Tibial nerve (tissue), 4 donors: Measurements from ENCODE around the gene METTL21A. TPM values are rescaled to one million over a fixed set of nuclear protein-coding genes. Genes with fewer than 3 reads are reported as not detected.
"Not testable (repeated sequence)": the region's sequence is repeated elsewhere in the genome, so short reads cannot be mapped to it uniquely, and the experiment has no call there.

Source experiments
- DNase-seq, 2 donors: peaks; one replicate each; pipeline ENCODE4 v3.0.0-alpha.2; 2019; ENCODE audit warnings: low spot score in 2 of 2
- H3K27ac ChIP-seq, 4 donors: fragments of 200-600 bp; sonication (generic) in 3 of 4; one replicate each; pipeline ENCODE4 v1.5.1; 2017 to 2019; ENCODE audit warnings: mild to moderate bottlenecking in 1 of 4
- H3K27me3 ChIP-seq, 2 donors: fragments of 200-600 bp; sonication (generic) in 1 of 2; one replicate each; pipeline versions ENCODE4 v1.5.1 to v1.6.0; 2017 to 2019
- H3K36me3 ChIP-seq, 3 donors: fragments of 200-600 bp; sonication (generic); one replicate each; pipeline ENCODE4 v1.5.1; 2018 to 2019
- H3K4me1 ChIP-seq, 4 donors: fragments of 200-600 bp; sonication (generic) in 3 of 4; one replicate each; pipeline ENCODE4 v1.5.1; 2017 to 2019
- H3K4me3 ChIP-seq, 4 donors: fragments of 200-600 bp; sonication (generic) in 3 of 4; one replicate each; pipeline ENCODE4 v1.5.1; 2017 to 2019; ENCODE audit warnings: mild to moderate bottlenecking in 1 of 4, moderate library complexity in 1 of 4
- H3K9me3 ChIP-seq, 4 donors: fragments of 200-600 bp; sonication (generic) in 3 of 4; one replicate each; pipeline ENCODE4 v1.5.1; 2017 to 2019
- CTCF ChIP-seq, 5 experiments: fragments of 200-600 bp in 3 of 5; fragments of 450-650 bp in 2 of 5; sonication (generic) in 3 of 5; IDR thresholded peaks; one replicate each; pipeline ENCODE4 v1.5.1; 2016 to 2019; ENCODE audit warnings: antibody characterized with exemption in 5 of 5, mild to moderate bottlenecking in 3 of 5, moderate library complexity in 2 of 5
- EP300 ChIP-seq, 2 donors: sonication (generic); formaldehyde crosslinking; IDR thresholded peaks; one replicate each; pipeline ENCODE4 v1.6.1; 2017; ENCODE audit warnings: antibody characterized with exemption in 2 of 2, mild to moderate bottlenecking in 1 of 2
- POLR2A ChIP-seq, 2 donors: fragments of 450-650 bp; IDR thresholded peaks; one replicate each; pipeline ENCODE4 v1.6.1; 2017; ENCODE audit warnings: antibody characterized with exemption in 2 of 2, mild to moderate bottlenecking in 2 of 2, moderate library complexity in 2 of 2
- WGBS, 2 donors: methylation state at CpG; one replicate each; pipeline ENCODE4 v1.1.5; 2018; 5-methylcytosine and 5-hydroxymethylcytosine counted together
- total RNA-seq, 4 donors: library from RNA; depleted of rRNA; stranded (reverse); fragments of >200 nt; gene quantifications; one replicate each; pipeline ENCODE4 v1.1.0, GENCODE V29; 2016

METTL21A gene
- total RNA-seq, 4 donors from 2014 or later: 5.9 to 21.3 (median 13.8) TPM

- H3K4me1 ChIP-seq: no peaks in the 10 kb centered on the region
- no peak overlapping the region for H3K4me3 ChIP-seq
- no peak for TF ChIP-seq CTCF (IDR thresholded peaks at IDR 0.05)
- TF ChIP-seq POLR2A (IDR thresholded peaks at IDR 0.05): no peak
- TF ChIP-seq EP300 (IDR thresholded peaks at IDR 0.05): no peak
- H3K27ac ChIP-seq: no peak overlapping the region
- no peaks in the 10 kb centered on the region for H3K27me3 ChIP-seq
- DNase-seq: no peak
- no peaks in the 10 kb centered on the region for H3K36me3 ChIP-seq
- H3K9me3 ChIP-seq: peaks cover 0 to 2% (median under 1%) of the 10 kb centered on the region in 4 donors
- 91 to 95% methylated on average over 1 of the region's 1 CpG for WGBS, 2 donors
Observed at GRCh38 chr2:207643892-207644291, 18.7 kb upstream of the METTL21A start.

- no peaks in the 10 kb centered on the region for H3K27me3 ChIP-seq
- H3K27ac ChIP-seq: no peak overlapping the region
- H3K4me3 ChIP-seq: no peak overlapping the region
- no peak for TF ChIP-seq EP300 (IDR thresholded peaks at IDR 0.05)
- TF ChIP-seq CTCF (IDR thresholded peaks at IDR 0.05): no peak
- TF ChIP-seq POLR2A (IDR thresholded peaks at IDR 0.05): no peak
- WGBS, 2 donors: 50 to 57% methylated on average over 1 of the region's 1 CpG
- peaks cover 0 to 2% (median 0%) of the 10 kb centered on the region in 4 donors for H3K9me3 ChIP-seq
- H3K4me1 ChIP-seq: no peaks in the 10 kb centered on the region
- DNase-seq: no peak
- H3K36me3 ChIP-seq: no peaks in the 10 kb centered on the region
Observed at GRCh38 chr2:207640661-207641060, 15.5 kb upstream of the METTL21A start.

DNA sequence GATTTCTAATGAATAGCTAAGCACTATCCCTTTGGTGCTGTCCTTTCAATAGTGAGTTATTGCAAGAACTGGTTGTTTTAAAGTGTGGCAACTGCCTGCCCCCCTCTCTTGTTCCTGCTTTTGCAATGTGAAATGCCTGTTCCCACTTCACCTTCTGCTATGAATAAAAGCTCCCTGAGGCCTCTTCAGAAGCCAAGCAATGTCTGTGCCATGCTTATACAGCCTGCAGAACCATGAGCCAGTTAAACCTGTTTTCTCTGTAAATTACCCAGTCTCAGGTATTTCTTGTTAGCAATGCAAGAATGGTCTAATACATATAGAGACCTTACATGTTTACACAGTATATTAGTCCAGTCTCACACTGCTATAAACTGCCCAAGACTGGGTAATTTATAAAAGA is 15.0 kb upstream of the METTL21A start:
- DNase-seq: no peak
- no peaks in the 10 kb centered on the region for H3K36me3 ChIP-seq
- no peak overlapping the region for H3K27ac ChIP-seq
- TF ChIP-seq POLR2A (IDR thresholded peaks at IDR 0.05) (no peak), EP300 (IDR thresholded peaks at IDR 0.05) (no peak), CTCF (IDR thresholded peaks at IDR 0.05) (no peak)
- peaks cover 0 to 2% (median 0%) of the 10 kb centered on the region in 4 donors for H3K9me3 ChIP-seq
- no peaks in the 10 kb centered on the region for H3K27me3 ChIP-seq
- no peak overlapping the region for H3K4me3 ChIP-seq
- H3K4me1 ChIP-seq: no peaks in the 10 kb centered on the region

- 88 to 94% methylated on average over 3 of the region's 3 CpGs for WGBS, 2 donors
- H3K9me3 ChIP-seq: not testable (repeated sequence)
Observed at GRCh38 chr2:207639288-207639687, 14.1 kb upstream of the METTL21A start.

GRCh38 chr2:207635468-207636200 is 10.4 kb upstream of the METTL21A start:
- H3K27me3 ChIP-seq: no peaks in the 10 kb centered on the region
- peaks cover 0 to 2% (median 0%) of the 10 kb centered on the region in 4 donors for H3K9me3 ChIP-seq
- no peak overlapping the region for H3K4me3 ChIP-seq
- H3K36me3 ChIP-seq: no peaks in the 10 kb centered on the region
- TF ChIP-seq POLR2A (IDR thresholded peaks at IDR 0.05) (no peak), EP300 (IDR thresholded peaks at IDR 0.05) (no peak), CTCF (IDR thresholded peaks at IDR 0.05) (no peak)
- 78 to 82% methylated on average over 11 of the region's 11 CpGs for WGBS, 2 donors
- no peaks in the 10 kb centered on the region for H3K4me1 ChIP-seq
- no peak for DNase-seq
- no peak overlapping the region for H3K27ac ChIP-seq

More at GRCh38 chr2:207639288-207639687, 14.1 kb upstream of the METTL21A start:
- not testable (repeated sequence) for H3K4me3 ChIP-seq, H3K4me1 ChIP-seq, H3K27me3 ChIP-seq, DNase-seq, H3K27ac ChIP-seq, H3K36me3 ChIP-seq
